ENCODE measurements around the gene BOC. TPM values are rescaled to one million over a fixed set of nuclear protein-coding genes. Genes with fewer than 3 reads are reported as not detected.

The BOC gene
- total RNA-seq, 1 experiment from 2014 or later, result 0.73 TPM

DNA sequence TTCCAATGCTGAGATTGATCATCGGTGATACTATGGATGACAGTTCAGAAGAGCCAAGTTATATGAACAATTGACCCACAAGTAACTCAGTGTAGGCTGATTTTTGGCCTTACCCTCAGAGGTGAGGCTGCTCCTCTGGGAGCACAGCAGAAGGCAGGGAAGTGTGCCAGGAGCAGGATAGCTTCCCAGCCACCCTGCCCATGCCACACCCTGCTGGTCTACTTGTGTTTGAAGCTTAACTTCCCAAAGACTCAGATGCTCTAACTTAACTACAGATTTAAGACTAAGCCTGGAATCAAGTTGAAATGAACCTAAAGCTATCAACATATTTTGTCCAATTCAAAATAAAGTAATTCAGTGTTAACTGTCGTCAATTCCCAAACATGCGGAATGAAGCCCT, 77.5 kb downstream of the BOC start:
- BruUV-seq (replicated peaks), result no TSS peak
- intact Hi-C loops (cut with micrococcal nuclease; ENCODE audit: unreplicated experiment), result loop anchor here (1.0 to 2.0 kb wide), 4 partner anchors 153 to 646 kb away; no protein-coding TSS in a partner anchor
- CTCF ChIA-PET, result interaction anchor here (1.1 to 2.3 kb wide), 5 partner anchors 17 to 154 kb away, joined by 4 to 9 read pairs (median 5); no protein-coding TSS in a partner anchor
- H3K9me3 ChIP-seq, result no peaks in the 10 kb centered on the region
- no peak overlapping the region for H3K4me3 Mint-ChIP-seq (ENCODE audit: unreplicated experiment)
- peaks cover 3% of the 10 kb centered on the region for H3K27me3 Mint-ChIP-seq (ENCODE audit: insufficient read depth, unreplicated experiment)
- no peaks in the 10 kb centered on the region for H3K9me3 Mint-ChIP-seq (ENCODE audit: unreplicated experiment)
- H3K36me3 Mint-ChIP-seq (ENCODE audit: insufficient read depth, unreplicated experiment), result no peaks in the 10 kb centered on the region
- no peak overlapping the region for H3K4me3 ChIP-seq (ENCODE audit: low read depth, low read length)
- TF ChIP-seq, protein P1, sequence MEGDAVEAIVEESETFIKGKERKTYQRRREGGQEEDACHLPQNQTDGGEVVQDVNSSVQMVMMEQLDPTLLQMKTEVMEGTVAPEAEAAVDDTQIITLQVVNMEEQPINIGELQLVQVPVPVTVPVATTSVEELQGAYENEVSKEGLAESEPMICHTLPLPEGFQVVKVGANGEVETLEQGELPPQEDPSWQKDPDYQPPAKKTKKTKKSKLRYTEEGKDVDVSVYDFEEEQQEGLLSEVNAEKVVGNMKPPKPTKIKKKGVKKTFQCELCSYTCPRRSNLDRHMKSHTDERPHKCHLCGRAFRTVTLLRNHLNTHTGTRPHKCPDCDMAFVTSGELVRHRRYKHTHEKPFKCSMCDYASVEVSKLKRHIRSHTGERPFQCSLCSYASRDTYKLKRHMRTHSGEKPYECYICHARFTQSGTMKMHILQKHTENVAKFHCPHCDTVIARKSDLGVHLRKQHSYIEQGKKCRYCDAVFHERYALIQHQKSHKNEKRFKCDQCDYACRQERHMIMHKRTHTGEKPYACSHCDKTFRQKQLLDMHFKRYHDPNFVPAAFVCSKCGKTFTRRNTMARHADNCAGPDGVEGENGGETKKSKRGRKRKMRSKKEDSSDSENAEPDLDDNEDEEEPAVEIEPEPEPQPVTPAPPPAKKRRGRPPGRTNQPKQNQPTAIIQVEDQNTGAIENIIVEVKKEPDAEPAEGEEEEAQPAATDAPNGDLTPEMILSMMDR (IDR thresholded peaks at IDR 0.05; ENCODE audit: insufficient read depth in 1 of 2, low read depth in 1 of 2, low read length in 1 of 2, severe bottlenecking in 1 of 2, unreplicated experiment in 1 of 2), result no peak
- H3K4me1 ChIP-seq, result no peaks in the 10 kb centered on the region
- H3K4me1 Mint-ChIP-seq (ENCODE audit: low read depth, unreplicated experiment), result peaks cover 7% of the 10 kb centered on the region
- DNase-seq, result no peak
- POLR2A ChIA-PET, result no interaction called here
- H3K36me3 ChIP-seq (ENCODE audit: control insufficient read depth, insufficient read depth, low read length), result no peaks in the 10 kb centered on the region
- H3K27me3 ChIP-seq (replicated peaks; ENCODE audit: control insufficient read depth, insufficient read depth, low read length), result no peaks in the 10 kb centered on the region; the same call in 1 of the 2 replicates
- H3K27ac Mint-ChIP-seq (ENCODE audit: unreplicated experiment), result no peak overlapping the region

DNA sequence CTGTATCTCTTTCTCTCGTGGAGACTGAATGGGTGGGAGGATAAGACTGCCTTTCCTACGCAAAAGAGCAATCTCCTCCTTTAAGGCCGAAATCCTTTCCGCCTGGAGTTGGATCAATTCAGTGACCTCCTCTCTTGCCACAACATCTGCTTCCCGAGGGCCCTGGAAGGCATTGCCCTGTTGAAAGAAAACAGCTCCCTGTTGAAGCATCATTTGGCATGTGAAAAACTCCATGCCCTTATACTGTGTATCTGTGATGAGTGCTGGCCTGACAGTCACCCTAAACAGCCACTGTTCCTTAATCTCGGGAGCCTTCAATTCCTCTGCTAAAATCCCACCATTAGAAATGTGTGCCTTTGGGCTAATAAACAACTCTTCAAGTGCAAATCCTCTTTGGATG, 80.2 kb downstream of the BOC start:
- no peak overlapping the region for H3K27ac Mint-ChIP-seq (ENCODE audit: unreplicated experiment)
- no peaks in the 10 kb centered on the region for H3K36me3 ChIP-seq (ENCODE audit: control insufficient read depth, insufficient read depth, low read length)
- H3K4me1 ChIP-seq, result no peaks in the 10 kb centered on the region
- H3K9me3 ChIP-seq, result no peaks in the 10 kb centered on the region
- H3K36me3 Mint-ChIP-seq (ENCODE audit: insufficient read depth, unreplicated experiment), result no peaks in the 10 kb centered on the region
- intact Hi-C loops (cut with micrococcal nuclease; ENCODE audit: unreplicated experiment), result no loop called here
- no peaks in the 10 kb centered on the region for H3K27me3 Mint-ChIP-seq (ENCODE audit: insufficient read depth, unreplicated experiment)
- H3K4me1 Mint-ChIP-seq (ENCODE audit: low read depth, unreplicated experiment), result peaks cover 7% of the 10 kb centered on the region
- TF ChIP-seq, protein P1 (IDR thresholded peaks at IDR 0.05; ENCODE audit: insufficient read depth in 1 of 2, low read depth in 1 of 2, low read length in 1 of 2, severe bottlenecking in 1 of 2, unreplicated experiment in 1 of 2), result no peak
- no TSS peak for BruUV-seq (replicated peaks)
- no peak for DNase-seq
- H3K9me3 Mint-ChIP-seq (ENCODE audit: unreplicated experiment), result no peaks in the 10 kb centered on the region
- CTCF ChIA-PET, result no interaction called here
- H3K27me3 ChIP-seq (replicated peaks; ENCODE audit: control insufficient read depth, insufficient read depth, low read length), result no peaks in the 10 kb centered on the region
- H3K4me3 ChIP-seq (ENCODE audit: low read depth, low read length), result no peak overlapping the region
- no peak overlapping the region for H3K4me3 Mint-ChIP-seq (ENCODE audit: unreplicated experiment)
- POLR2A ChIA-PET, result no interaction called here

- ChIA-PET CTCF (no interaction called here), POLR2A (no interaction called here)
- H3K27me3 Mint-ChIP-seq (ENCODE audit: insufficient read depth, unreplicated experiment), result peaks cover 5% of the 10 kb centered on the region
- peaks cover 4% of the 10 kb centered on the region for H3K36me3 Mint-ChIP-seq (ENCODE audit: insufficient read depth, unreplicated experiment)
- BruUV-seq (replicated peaks), result no TSS peak
- intact Hi-C loops (cut with micrococcal nuclease; ENCODE audit: unreplicated experiment), result no loop called here
- H3K27ac Mint-ChIP-seq (ENCODE audit: unreplicated experiment), result no peak overlapping the region
- no peak overlapping the region for H3K4me3 Mint-ChIP-seq (ENCODE audit: unreplicated experiment)
- no peak for DNase-seq
- no peaks in the 10 kb centered on the region for H3K9me3 ChIP-seq
- peaks cover 7% of the 10 kb centered on the region for H3K4me1 Mint-ChIP-seq (ENCODE audit: low read depth, unreplicated experiment)
- H3K36me3 ChIP-seq (ENCODE audit: control insufficient read depth, insufficient read depth, low read length), result no peaks in the 10 kb centered on the region
- H3K27me3 ChIP-seq (replicated peaks; ENCODE audit: control insufficient read depth, insufficient read depth, low read length), result no peaks in the 10 kb centered on the region
- H3K4me1 ChIP-seq, result no peaks in the 10 kb centered on the region
- no peak overlapping the region for H3K4me3 ChIP-seq (ENCODE audit: low read depth, low read length)
- H3K9me3 Mint-ChIP-seq (ENCODE audit: unreplicated experiment), result no peaks in the 10 kb centered on the region
- TF ChIP-seq, protein P1 (IDR thresholded peaks at IDR 0.05; ENCODE audit: insufficient read depth in 1 of 2, low read depth in 1 of 2, low read length in 1 of 2, severe bottlenecking in 1 of 2, unreplicated experiment in 1 of 2), result no peak
These were observed 81.6 kb downstream of the BOC start for GRCh38 chr3:113292933-113293332.
